Testis (tissue), 3 donors: ENCODE measurements around the gene SLAMF1. TPM values are rescaled to one million over a fixed set of nuclear protein-coding genes. Genes with fewer than 3 reads are reported as not detected.

Experiments used
- DNase-seq: peaks from one replicate; pipeline ENCODE4 v3.0.0-alpha.2; 2019
- H3K27ac ChIP-seq, 2 donors: fragments of 200-600 bp; sonication (generic); one replicate each; pipeline ENCODE4 v1.5.1; 2019
- H3K27me3 ChIP-seq: fragments of 200-600 bp; sonication (generic); one replicate; pipeline ENCODE4 v1.5.1; 2019
- H3K36me3 ChIP-seq: fragments of 200-600 bp; sonication (generic); one replicate; pipeline ENCODE4 v1.5.1; 2017; ENCODE audit warnings: low read depth; ENCODE audit errors: missing control alignments
- H3K4me1 ChIP-seq: fragments of 200-600 bp; sonication (generic); one replicate; pipeline ENCODE4 v1.5.1; 2019
- H3K4me3 ChIP-seq, 2 donors: fragments of 200-600 bp; sonication (generic); one replicate each; pipeline ENCODE4 v1.5.1; 2017 to 2019
- H3K9me3 ChIP-seq: fragments of 200-600 bp; sonication (generic); one replicate; pipeline ENCODE4 v1.5.1; 2017
- CTCF ChIP-seq, 3 experiments: fragments of 450-650 bp in 2 of 3; fragments of 200-600 bp in 1 of 3; sonication (generic) in 1 of 3; IDR thresholded peaks; one replicate each; pipeline ENCODE4 v1.5.1; 2016 to 2019; ENCODE audit warnings: antibody characterized with exemption in 3 of 3, mild to moderate bottlenecking in 2 of 3, moderate library complexity in 1 of 3
- POLR2A ChIP-seq: fragments of 450-650 bp; IDR thresholded peaks from one replicate; pipeline ENCODE4 v1.6.1; 2017; ENCODE audit warnings: antibody characterized with exemption, mild to moderate bottlenecking, moderate library complexity
- WGBS, 2 donors: methylation state at CpG; one replicate each; pipeline ENCODE4 v1.1.5; 2018; 5-methylcytosine and 5-hydroxymethylcytosine counted together
- intact Hi-C: fragments of 100-400 bp; cut with DNase I; formaldehyde crosslinking; loops from one replicate; pipeline ENCODE4 v1.15.1; 2023; ENCODE audit warnings: low total_unique reads
- polyA plus RNA-seq: library from polyadenylated mRNA; stranded (reverse); fragments of 350-450 nt; fragmentation: Illumina TruSeq; extraction: RNeasy Lipid Tissue Mini Kit (QIAGEN cat#74804); gene quantifications from one replicate; pipeline ENCODE4 v1.2.3, GENCODE V29; 2014; ENCODE audit warnings: low read depth, low replicate concordance; ENCODE audit not compliant: insufficient read depth
- total RNA-seq, 2 donors: library from RNA; depleted of rRNA; stranded (reverse); fragments of >200 nt; gene quantifications; one replicate each; pipeline ENCODE4 v1.2.3, GENCODE V29; 2016

Gene SLAMF1
- total and polyA plus RNA-seq, 3 donors from 2014 or later = 0.47 to 0.75 (median 0.50) TPM

- 70% methylated on average over 2 of the region's 2 CpGs for WGBS, 2 donors
- intact Hi-C loops = no loop called here
- Histone ChIP-seq H3K27ac (no peak overlapping the region), H3K4me1 (no peaks in the 10 kb centered on the region), H3K4me3 (no peak overlapping the region), H3K9me3 (no peaks in the 10 kb centered on the region), H3K27me3 (no peaks in the 10 kb centered on the region), H3K36me3 (no peaks in the 10 kb centered on the region)
- DNase-seq = no peak
- TF ChIP-seq POLR2A (no peak), CTCF (IDR thresholded peaks at IDR 0.05) (no peak)
Observed at GRCh38 chr1:160581961-160582360, 64.9 kb downstream of the SLAMF1 start.

- H3K27me3 ChIP-seq = no peaks in the 10 kb centered on the region
- no peaks in the 10 kb centered on the region for H3K36me3 ChIP-seq
- no peak overlapping the region for H3K27ac ChIP-seq
- H3K9me3 ChIP-seq = no peaks in the 10 kb centered on the region
- no peak overlapping the region for H3K4me3 ChIP-seq
- no peak for TF ChIP-seq CTCF (IDR thresholded peaks at IDR 0.05)
- TF ChIP-seq POLR2A = no peak
- DNase-seq = no peak
- intact Hi-C loops = no loop called here
- no peaks in the 10 kb centered on the region for H3K4me1 ChIP-seq
- 65 to 88% methylated on average over 1 of the region's 1 CpG for WGBS, 2 donors
Observed at GRCh38 chr1:160580221-160580812, 66.5 kb downstream of the SLAMF1 start.

- intact Hi-C loops = no loop called here
- DNase-seq = no peak
- Histone ChIP-seq H3K4me3 (no peak within 1 kb of the TSS), H3K27ac (peak within 1 kb of the TSS in 1 of 2 donors; percentile 45), H3K4me1 (no peaks in the 10 kb centered on the region), H3K27me3 (no peaks in the 10 kb centered on the region), H3K9me3 (no peaks in the 10 kb centered on the region), H3K36me3 (no peaks in the 10 kb centered on the region)
- WGBS, 2 donors = 46 to 52% methylated on average over 3 of the region's 3 CpGs
- TF ChIP-seq POLR2A (no peak), CTCF (IDR thresholded peaks at IDR 0.05) (no peak)
Observed at GRCh38 chr1:160579216-160579701, 67.6 kb downstream of the SLAMF1 start, which contains the start of gene CD84. Gene CD84, minus strand, starts transcription at chr1:160579496. Its CDS starts 59 bp downstream, at chr1:160579437.

- no peaks in the 10 kb centered on the region for H3K9me3 ChIP-seq
- TF ChIP-seq CTCF (IDR thresholded peaks at IDR 0.05) = no peak
- TF ChIP-seq POLR2A = no peak
- intact Hi-C loops = no loop called here
- peak overlapping the region in 1 of 2 donors; percentile 45 for H3K27ac ChIP-seq
- WGBS, 2 donors = 37 to 40% methylated on average over 3 of the region's 3 CpGs
- no peak overlapping the region for H3K4me3 ChIP-seq
- H3K4me1 ChIP-seq = no peaks in the 10 kb centered on the region
- DNase-seq = no peak
- no peaks in the 10 kb centered on the region for H3K36me3 ChIP-seq
- no peaks in the 10 kb centered on the region for H3K27me3 ChIP-seq
Observed at GRCh38 chr1:160578525-160579191, 68.2 kb downstream of the SLAMF1 start.

- no peaks in the 10 kb centered on the region for H3K27me3 ChIP-seq
- 73 to 79% methylated on average over 3 of the region's 3 CpGs for WGBS, 2 donors
- H3K36me3 ChIP-seq = no peaks in the 10 kb centered on the region
- no peak overlapping the region for H3K4me3 ChIP-seq
- TF ChIP-seq POLR2A (no peak), CTCF (IDR thresholded peaks at IDR 0.05) (no peak)
- DNase-seq = no peak
- H3K9me3 ChIP-seq = no peaks in the 10 kb centered on the region
- intact Hi-C loops = no loop called here
- peak overlapping the region in 1 of 2 donors; percentile 45 for H3K27ac ChIP-seq
- no peaks in the 10 kb centered on the region for H3K4me1 ChIP-seq
Observed at GRCh38 chr1:160578175-160578524, 68.7 kb downstream of the SLAMF1 start.
